Activated CD8-positive, alpha-beta memory T cell treated with anti-CD3 and anti-CD28 coated beads for 36 hours (primary cell): Measurements from ENCODE around the gene AHCTF1. TPM values are rescaled to one million over a fixed set of nuclear protein-coding genes. Genes with fewer than 3 reads are reported as not detected.

Source experiments
- CTCF ChIA-PET: fragments of 350-600 bp; sonication (Branson Sonifier 250); formaldehyde crosslinking; loops from one replicate; lab custom pipeline; 2021; ENCODE audit warnings: antibody characterized with exemption; lab: Charles Lee
- POLR2A ChIA-PET: fragments of 350-600 bp; sonication (Branson Sonifier 250); formaldehyde crosslinking; loops from one replicate; lab custom pipeline; 2021; ENCODE audit warnings: antibody characterized with exemption; lab: Charles Lee
- total RNA-seq, 2 experiments: library from RNA; stranded (reverse); gene quantifications; one replicate each; pipeline ENCODE4 v1.2.3, GENCODE V29; 2021

The AHCTF1 gene
- total RNA-seq, 2 experiments from 2014 or later = 57.6 to 62.0 TPM

- ChIA-PET POLR2A (no interaction called here), CTCF (no interaction called here)
Measured at GRCh38 chr1:246805135-246805716, 126.5 kb downstream of the AHCTF1 start.

- ChIA-PET POLR2A (no interaction called here), CTCF (interaction anchor here (0.6 kb wide), 1 partner anchor 143 kb away, joined by 3 read pairs; no protein-coding TSS in a partner anchor)
Measured at GRCh38 chr1:246803883-246804282, 127.9 kb downstream of the AHCTF1 start.

GRCh38 chr1:246803373-246803772 is 128.4 kb downstream of the AHCTF1 start:
- CTCF ChIA-PET = interaction anchor here (0.6 kb wide), 1 partner anchor 143 kb away, joined by 3 read pairs; no protein-coding TSS in a partner anchor
- POLR2A ChIA-PET = no interaction called here

GRCh38 chr1:246801241-246802020 is 130.3 kb downstream of the AHCTF1 start:
- ChIA-PET POLR2A (no interaction called here), CTCF (no interaction called here)

- CTCF ChIA-PET = no interaction called here
- POLR2A ChIA-PET = interaction anchor here (0.6 kb wide), 1 partner anchor 22 kb away, joined by 6 read pairs; no protein-coding TSS in a partner anchor
Measured at GRCh38 chr1:246800756-246801155, 131.0 kb downstream of the AHCTF1 start.

GRCh38 chr1:246800356-246800755 is 131.4 kb downstream of the AHCTF1 start:
- POLR2A ChIA-PET = interaction anchor here (0.6 kb wide), 1 partner anchor 23 kb away, joined by 6 read pairs; no protein-coding TSS in a partner anchor
- CTCF ChIA-PET = no interaction called here

GRCh38 chr1:246798606-246799496 is 132.9 kb downstream of the AHCTF1 start:
- ChIA-PET CTCF (no interaction called here), POLR2A (no interaction called here)

- CTCF ChIA-PET = no interaction called here
- POLR2A ChIA-PET = no interaction called here
Measured at GRCh38 chr1:246798107-246798506, 133.6 kb downstream of the AHCTF1 start.

GRCh38 chr1:246797597-246797996 is 134.2 kb downstream of the AHCTF1 start:
- POLR2A ChIA-PET = no interaction called here
- CTCF ChIA-PET = no interaction called here

GRCh38 chr1:246797157-246797556 is 134.6 kb downstream of the AHCTF1 start:
- ChIA-PET POLR2A (no interaction called here), CTCF (no interaction called here)

GRCh38 chr1:246795906-246796694 is 135.6 kb downstream of the AHCTF1 start:
- ChIA-PET CTCF (no interaction called here), POLR2A (no interaction called here)

- CTCF ChIA-PET = interaction anchor here (0.6 kb wide), 1 partner anchor 41 kb away, joined by 4 read pairs; no protein-coding TSS in a partner anchor
- POLR2A ChIA-PET = no interaction called here
Measured at GRCh38 chr1:246794828-246795671, 136.7 kb downstream of the AHCTF1 start.

- POLR2A ChIA-PET = no interaction called here
Measured at GRCh38 chr1:246794048-246794827, 137.5 kb downstream of the AHCTF1 start.

GRCh38 chr1:246793356-246793896 is 138.3 kb downstream of the AHCTF1 start:
- ChIA-PET CTCF (no interaction called here), POLR2A (no interaction called here)

More at GRCh38 chr1:246794048-246794827, 137.5 kb downstream of the AHCTF1 start:
- CTCF ChIA-PET = interaction anchor here (0.6 kb wide), 1 partner anchor 42 kb away, joined by 4 read pairs; no protein-coding TSS in a partner anchor

GRCh38 chr1:246792603-246793002 is 139.1 kb downstream of the AHCTF1 start:
- ChIA-PET POLR2A (no interaction called here), CTCF (no interaction called here)

GRCh38 chr1:246791303-246791918 is 140.3 kb downstream of the AHCTF1 start:
- POLR2A ChIA-PET = no interaction called here
- CTCF ChIA-PET = no interaction called here

GRCh38 chr1:246790833-246791232 is 140.9 kb downstream of the AHCTF1 start:
- POLR2A ChIA-PET = no interaction called here
- CTCF ChIA-PET = no interaction called here
